ENCODE measurements around the gene JMJD4. TPM values are rescaled to one million over a fixed set of nuclear protein-coding genes. Genes with fewer than 3 reads are reported as not detected.

JMJD4 gene
- total and polyA plus RNA-seq, 2 donors (not counting 3 experiments of a cell fraction or from before 2014, with no cell fraction given): 17.3 to 31.2 TPM

DNA sequence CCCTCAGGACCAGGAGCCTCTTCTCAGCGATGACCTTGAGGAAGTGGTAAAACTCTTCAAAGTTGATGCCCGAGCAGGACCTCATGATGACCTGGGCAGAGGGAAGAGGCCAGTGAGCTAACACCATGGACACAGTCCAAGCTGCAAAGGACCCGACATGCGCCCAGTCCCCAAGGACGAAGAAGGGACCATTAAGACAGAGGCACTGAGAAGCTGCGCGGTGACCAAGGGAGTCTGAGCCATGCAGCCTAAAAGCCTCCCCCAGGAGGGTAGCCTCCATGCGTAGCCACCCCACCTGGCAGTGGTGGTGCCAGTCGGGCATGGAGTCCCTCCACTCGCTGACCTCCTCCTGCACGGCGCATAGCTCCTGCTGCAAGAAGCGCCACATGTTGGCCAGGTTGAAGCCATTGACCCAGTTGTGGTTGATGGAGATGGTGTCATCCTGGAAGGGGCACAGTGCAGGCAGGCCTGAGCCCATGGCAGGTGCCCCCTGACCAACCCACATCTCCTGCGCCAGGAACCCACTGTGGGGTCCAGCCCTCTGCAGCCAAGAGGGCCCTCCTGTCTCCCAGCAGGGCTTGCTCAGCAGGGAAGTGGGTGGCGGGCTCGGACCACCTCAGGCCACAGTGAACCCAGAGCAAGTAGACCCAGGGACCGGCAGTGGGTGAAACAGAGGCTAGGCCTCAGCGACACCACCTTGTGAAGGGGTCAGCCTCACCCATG, 2.4 kb downstream of the JMJD4 start:
- DNase-seq (ENCODE audit: low read depth, low spot score) (no peak), FAIRE-seq (no peak)
- ChIA-PET CTCF (no interaction called here), POLR2A (no interaction called here)
- dilution Hi-C loops (cut with MboI; ENCODE audit: extremely low pct_ligation_motif_present, low sequenced_read_pairs) (no loop called here), intact Hi-C loops (cut with micrococcal nuclease) (loop anchor here (10.0 kb wide), 1 partner anchor 352 kb away; the partner anchor contains the start of gene ARF1)
- no peak overlapping the region for H3K4me3 ChIP-seq (replicated peaks in 1 of 3; ENCODE audit: insufficient read depth in 1 of 3, low read depth in 1 of 3, low read length in 3 of 3)
- no peak overlapping the region for H3K4me2 ChIP-seq (ENCODE audit: insufficient read depth, low read length)
- no peaks in the 10 kb centered on the region for H3K9me3 ChIP-seq (replicated peaks; ENCODE audit: control insufficient read depth, insufficient read depth, low read length)
- H3K27me3 ChIP-seq (ENCODE audit: control insufficient read depth in 2 of 2, insufficient read depth in 2 of 2, low read length in 2 of 2): no peaks in the 10 kb centered on the region
- H3K36me3 ChIP-seq (ENCODE audit: control insufficient read depth in 2 of 2, extremely low read depth in 1 of 2, insufficient read depth in 2 of 2, low read length in 2 of 2): peaks cover 0 to 21% of the 10 kb centered on the region in 2 experiments
- H2AFZ ChIP-seq (ENCODE audit: low read depth, low read length): no peak overlapping the region
- H4K20me1 ChIP-seq (replicated peaks; ENCODE audit: control insufficient read depth, extremely low read depth, insufficient read depth, low read length): no peaks in the 10 kb centered on the region
- TF ChIP-seq JUN (IDR thresholded peaks at IDR 0.05; ENCODE audit: borderline replicate concordance, insufficient read depth, insufficient read length, low read depth) (no peak), GATA2 (IDR thresholded peaks at IDR 0.05; ENCODE audit: insufficient read depth, insufficient read length, low read depth, low read length) (no peak), POLR2AphosphoS5 (IDR thresholded peaks at IDR 0.05; ENCODE audit: insufficient read depth, low read depth, low read length) (no peak), FOS (IDR thresholded peaks at IDR 0.05; ENCODE audit: borderline replicate concordance, insufficient read depth, low read length) (no peak), EZH2 (IDR thresholded peaks at IDR 0.05; ENCODE audit: borderline replicate concordance, low read depth, low read length, severe bottlenecking) (no peak), MYC (IDR thresholded peaks at IDR 0.05; ENCODE audit: low read depth, low read length) (no peak), POLR2A (IDR thresholded peaks at IDR 0.05; ENCODE audit: low read depth, low read length) (no peak)
- TF ChIP-seq, protein P1, sequence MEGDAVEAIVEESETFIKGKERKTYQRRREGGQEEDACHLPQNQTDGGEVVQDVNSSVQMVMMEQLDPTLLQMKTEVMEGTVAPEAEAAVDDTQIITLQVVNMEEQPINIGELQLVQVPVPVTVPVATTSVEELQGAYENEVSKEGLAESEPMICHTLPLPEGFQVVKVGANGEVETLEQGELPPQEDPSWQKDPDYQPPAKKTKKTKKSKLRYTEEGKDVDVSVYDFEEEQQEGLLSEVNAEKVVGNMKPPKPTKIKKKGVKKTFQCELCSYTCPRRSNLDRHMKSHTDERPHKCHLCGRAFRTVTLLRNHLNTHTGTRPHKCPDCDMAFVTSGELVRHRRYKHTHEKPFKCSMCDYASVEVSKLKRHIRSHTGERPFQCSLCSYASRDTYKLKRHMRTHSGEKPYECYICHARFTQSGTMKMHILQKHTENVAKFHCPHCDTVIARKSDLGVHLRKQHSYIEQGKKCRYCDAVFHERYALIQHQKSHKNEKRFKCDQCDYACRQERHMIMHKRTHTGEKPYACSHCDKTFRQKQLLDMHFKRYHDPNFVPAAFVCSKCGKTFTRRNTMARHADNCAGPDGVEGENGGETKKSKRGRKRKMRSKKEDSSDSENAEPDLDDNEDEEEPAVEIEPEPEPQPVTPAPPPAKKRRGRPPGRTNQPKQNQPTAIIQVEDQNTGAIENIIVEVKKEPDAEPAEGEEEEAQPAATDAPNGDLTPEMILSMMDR (IDR thresholded peaks at IDR 0.05; ENCODE audit: extremely low read depth in 1 of 2, insufficient read depth in 1 of 2, low read depth in 1 of 2, low read length in 2 of 2): no peak
- TF ChIP-seq, protein P2, sequence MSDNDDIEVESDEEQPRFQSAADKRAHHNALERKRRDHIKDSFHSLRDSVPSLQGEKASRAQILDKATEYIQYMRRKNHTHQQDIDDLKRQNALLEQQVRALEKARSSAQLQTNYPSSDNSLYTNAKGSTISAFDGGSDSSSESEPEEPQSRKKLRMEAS (IDR thresholded peaks at IDR 0.05; ENCODE audit: insufficient read depth, insufficient read length): no peak
- no peak overlapping the region for H3K9ac ChIP-seq (replicated peaks; ENCODE audit: extremely low read depth, insufficient read depth, low read length)
- peaks cover 38% of the 10 kb centered on the region for H3K79me2 ChIP-seq (ENCODE audit: control insufficient read depth, insufficient read depth, low read length)
- BruUV-seq (replicated peaks): no TSS peak
- peaks cover 14% of the 10 kb centered on the region for H3K4me1 ChIP-seq (ENCODE audit: control insufficient read depth, extremely low read depth, insufficient read depth, low read length)
- H3K27ac ChIP-seq (ENCODE audit: insufficient read depth, low read depth, low read length): no peak overlapping the region
- H3K9me1 ChIP-seq (replicated peaks; ENCODE audit: control insufficient read depth, extremely low read depth, insufficient read depth, low read length): no peaks in the 10 kb centered on the region

All from endothelial cell of umbilical vein (primary cell).